Stimulated activated naive CD8-positive, alpha-beta T cell treated with anti-CD3 and anti-CD28 coated beads, Interleukin-15, amount 100 ng/mL, for 72 hours (primary cell): ENCODE results near the gene ZFP2.
"Not testable (repeated sequence)": the region's sequence is repeated elsewhere in the genome, so short reads cannot be mapped to it uniquely, and the experiment has no call there.

ENCODE experiments used
- ATAC-seq: fragments of 150-1000 bp; cut with Tn5 transposase; 2 replicates; pipeline ENCODE4 v1.10.0; 2021; ENCODE audit warnings: mild to moderate bottlenecking, moderate library complexity
- DNase-seq, 2 donors: peaks; one replicate each; pipeline ENCODE4 v3.0.0; 2021 to 2022
- H3K27ac Mint-ChIP-seq, 2 donors: one replicate each; pipeline ENCODE4 v1.8.0; 2022; ENCODE audit warnings: mild to moderate bottlenecking in 2 of 2, mixed read lengths in 2 of 2, moderate library complexity in 2 of 2
- H3K27me3 Mint-ChIP-seq: one replicate; pipeline ENCODE4 v1.8.0; 2022; ENCODE audit warnings: mixed read lengths
- H3K4me1 Mint-ChIP-seq: one replicate; pipeline ENCODE4 v1.8.0; 2022; ENCODE audit warnings: mild to moderate bottlenecking, mixed read lengths
- H3K4me3 Mint-ChIP-seq, 2 donors: one replicate each; pipeline ENCODE4 v1.8.0; 2022; ENCODE audit warnings: mild to moderate bottlenecking in 2 of 2, mixed read lengths in 2 of 2, moderate library complexity in 1 of 2
- H3K9me3 Mint-ChIP-seq, 2 donors: one replicate each; pipeline ENCODE4 v1.8.0; 2022; ENCODE audit warnings: mixed read lengths in 2 of 2

The ZFP2 gene

DNA sequence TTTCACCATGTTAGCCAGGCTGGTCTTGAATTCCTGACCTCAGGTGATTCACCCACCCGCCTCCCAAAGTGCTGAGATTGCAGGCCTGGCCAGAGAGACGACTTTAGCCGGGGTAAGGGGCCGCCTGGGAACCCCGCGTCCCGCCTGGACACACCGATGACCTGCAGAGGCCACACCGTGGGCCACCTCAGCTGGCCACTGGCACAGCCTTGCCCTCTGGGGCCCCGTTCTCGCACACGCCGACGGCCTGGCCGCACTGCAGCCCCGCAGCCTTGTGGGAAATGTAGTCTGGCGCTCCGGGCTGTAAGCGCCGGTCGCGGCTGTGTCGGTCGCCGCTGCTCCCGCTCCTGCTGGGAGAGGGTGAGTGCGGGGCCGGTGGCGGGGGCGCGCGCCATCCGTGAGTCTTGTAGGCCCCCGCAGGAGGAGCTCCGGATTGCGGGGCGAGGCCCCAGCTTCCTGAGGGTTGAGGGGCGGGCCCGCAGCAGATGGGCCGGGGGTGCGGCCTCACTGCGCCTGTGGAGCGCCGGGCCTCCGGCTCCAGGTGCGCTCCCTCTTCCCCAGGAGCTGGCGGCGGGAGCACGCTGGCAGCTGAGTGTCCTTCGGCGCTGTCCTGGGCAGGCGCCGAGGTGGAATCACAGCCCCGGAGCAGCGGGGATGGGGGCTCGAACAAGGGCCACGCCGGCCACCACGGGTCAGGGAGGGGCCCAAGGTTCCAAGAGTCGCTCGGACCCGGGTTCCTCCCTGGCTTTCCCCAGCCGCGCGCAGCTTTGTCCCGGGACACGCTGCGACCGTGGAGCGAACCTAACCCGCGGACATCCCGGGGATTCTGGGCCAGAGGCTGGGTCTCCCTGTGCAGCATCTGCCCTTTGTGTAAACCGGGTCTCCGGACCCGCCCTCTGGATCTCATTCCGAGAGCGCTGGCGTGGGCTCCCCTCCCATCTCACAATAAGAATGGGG is at the start of gene ZFP2:
ZFP2 (plus strand) TSS at position 299 of the 957 bp plus-strand sequence. CDS start 35,401 bp downstream, outside the sequence.
- peak within 1 kb of the TSS; percentile 81 to 85 for H3K4me3 Mint-ChIP-seq
- DNase-seq (peak; percentile 35 to 52), ATAC-seq (peak; percentile 91)
- no peaks in the 10 kb centered on the region for H3K27me3 Mint-ChIP-seq
- H3K9me3 Mint-ChIP-seq = peaks cover 21 to 29% of the 10 kb centered on the region in 2 donors
- H3K27ac Mint-ChIP-seq = peak within 1 kb of the TSS; percentile 34 to 76
- no peaks in the 10 kb centered on the region for H3K4me1 Mint-ChIP-seq

DNA sequence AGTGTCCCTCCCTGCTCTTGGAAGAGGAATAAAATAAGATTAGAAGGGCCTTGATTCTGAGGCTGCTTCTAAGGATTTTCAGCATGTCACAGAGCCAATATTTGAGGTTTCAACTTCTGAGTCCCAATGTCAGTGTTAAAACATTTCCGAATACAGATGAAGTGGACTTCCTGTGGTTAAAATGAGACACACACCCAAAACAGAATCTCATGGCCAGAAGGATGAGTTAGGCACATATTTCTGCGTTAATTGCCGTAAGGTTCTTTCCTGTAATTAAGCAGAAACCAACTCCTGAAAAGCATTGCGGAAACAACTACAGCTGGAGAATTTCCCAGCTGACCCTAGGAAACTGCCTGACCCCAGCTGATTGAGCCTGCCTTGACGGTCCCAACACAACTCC is 46.4 kb upstream of the ZFP2 start:
- no peak for ATAC-seq
- no peaks in the 10 kb centered on the region for H3K4me1 Mint-ChIP-seq
- peaks cover 37% of the 10 kb centered on the region for H3K27me3 Mint-ChIP-seq

DNA sequence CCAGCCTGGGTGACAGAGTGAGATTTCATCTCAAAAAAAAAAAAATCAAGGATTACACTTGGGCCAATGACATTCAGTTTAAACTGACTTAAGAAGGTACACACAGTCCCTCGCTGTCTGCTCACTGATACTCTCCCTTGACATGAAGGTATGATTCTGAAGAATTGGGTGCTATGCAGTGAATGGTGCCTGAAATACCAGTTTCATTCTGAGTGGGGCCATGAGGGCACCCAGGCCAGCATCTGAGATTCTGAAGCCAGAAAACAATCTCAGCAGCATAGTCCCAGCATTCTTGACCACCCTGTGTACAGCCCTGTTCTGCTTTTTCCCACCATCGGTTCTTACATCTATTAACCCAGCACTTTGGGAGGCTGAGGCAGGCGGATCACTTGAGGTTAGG is 43.8 kb upstream of the ZFP2 start:
- Mint-ChIP-seq H3K4me3 (no peak overlapping the region), H3K27me3 (peaks cover 46% of the 10 kb centered on the region), H3K4me1 (no peaks in the 10 kb centered on the region), H3K9me3 (peaks cover 0 to 5% of the 10 kb centered on the region in 2 donors), H3K27ac (no peak overlapping the region)
- DNase-seq (no peak), ATAC-seq (no peak)

More for the DNA sequence above, 46.4 kb upstream of the ZFP2 start:
- H3K9me3 Mint-ChIP-seq = peaks cover 0 to 5% of the 10 kb centered on the region in 2 donors
- no peak for DNase-seq
- no peak overlapping the region for H3K27ac Mint-ChIP-seq
- H3K4me3 Mint-ChIP-seq = no peak overlapping the region

DNA sequence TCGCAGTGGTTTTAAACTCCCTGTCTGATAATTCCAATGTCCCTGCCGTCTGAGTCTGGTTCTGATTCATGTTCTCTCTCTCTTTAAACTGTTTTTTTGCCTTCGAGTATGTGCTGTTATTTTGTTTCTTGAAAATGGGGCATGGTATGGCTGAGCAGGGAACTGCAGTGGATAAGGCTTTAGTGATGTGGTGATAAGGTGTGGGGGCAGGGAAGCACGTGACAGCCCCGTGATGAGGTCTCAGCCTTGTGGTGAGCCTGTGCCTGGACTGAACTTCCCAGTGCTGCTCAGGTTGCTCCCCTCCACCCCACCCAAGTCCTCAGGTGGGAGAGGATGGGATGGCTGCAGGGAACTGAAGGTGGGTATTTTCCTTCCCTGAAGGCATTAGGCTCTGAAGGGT is 41.4 kb upstream of the ZFP2 start:
- H3K27me3 Mint-ChIP-seq = peaks cover 35% of the 10 kb centered on the region
- no peak overlapping the region for H3K27ac Mint-ChIP-seq
- ATAC-seq (no peak), DNase-seq (no peak)
- no peak overlapping the region for H3K4me3 Mint-ChIP-seq
- peaks cover 0 to 5% of the 10 kb centered on the region in 2 donors for H3K9me3 Mint-ChIP-seq
- peaks cover 4% of the 10 kb centered on the region for H3K4me1 Mint-ChIP-seq

DNA sequence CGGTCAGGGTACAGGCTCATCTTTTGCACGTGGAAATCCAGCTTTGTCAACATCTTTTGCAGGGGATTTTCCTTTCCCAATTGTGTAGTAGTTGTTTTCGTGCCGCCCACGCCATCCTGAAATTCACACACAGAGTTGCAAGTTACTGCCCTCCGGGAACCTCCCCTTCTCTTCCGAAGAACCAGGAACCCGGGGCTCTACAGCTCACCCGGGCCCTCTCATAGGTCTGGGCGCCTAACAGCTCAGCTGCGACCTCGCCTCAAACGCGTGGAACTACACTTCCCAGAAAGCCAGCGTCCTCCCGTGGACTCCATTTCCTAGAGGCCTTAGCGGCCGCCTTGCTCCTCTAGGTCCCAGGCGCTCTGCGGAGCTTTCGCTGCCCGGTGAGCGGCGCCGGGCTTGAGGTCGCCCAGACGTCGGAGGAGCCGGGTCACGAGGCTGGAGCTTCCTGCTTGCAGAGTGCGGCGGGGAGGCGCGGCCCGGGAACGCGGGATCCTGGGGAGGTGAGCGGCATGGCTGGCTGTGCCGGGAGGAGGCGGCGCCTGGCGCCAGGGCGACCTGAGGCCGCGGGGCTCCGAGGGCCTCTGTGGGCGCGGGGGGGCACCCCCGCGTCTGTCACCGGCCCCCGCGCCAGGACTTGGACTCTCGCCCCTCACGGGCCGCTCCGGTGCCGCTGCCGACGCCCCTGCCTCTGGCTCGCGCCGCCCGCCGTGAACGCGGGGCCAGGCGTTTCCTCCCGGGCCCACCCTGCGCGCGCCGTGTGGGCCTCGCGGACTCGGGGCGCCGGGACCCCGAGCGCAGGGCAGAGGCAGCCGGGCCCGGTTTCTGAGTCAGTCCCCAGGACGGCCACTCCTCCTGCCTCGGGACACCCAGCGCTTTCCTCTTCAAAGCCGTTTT is 35.8 kb upstream of the ZFP2 start, which contains the start of gene ZNF354B:
ZNF354B (plus strand) TSS at position 329 of the 897 bp plus-strand sequence. CDS start 1,095 bp downstream, outside the sequence.
- Mint-ChIP-seq H3K4me1 (peaks cover 26% of the 10 kb centered on the region), H3K9me3 (no peaks in the 10 kb centered on the region), H3K27ac (peak within 1 kb of the TSS; percentile 91 to 92), H3K27me3 (peaks cover 4% of the 10 kb centered on the region), H3K4me3 (peak within 1 kb of the TSS; percentile 90 to 95)
- peak; percentile 82 to 89 for DNase-seq
- peak; percentile 98 for ATAC-seq

DNA sequence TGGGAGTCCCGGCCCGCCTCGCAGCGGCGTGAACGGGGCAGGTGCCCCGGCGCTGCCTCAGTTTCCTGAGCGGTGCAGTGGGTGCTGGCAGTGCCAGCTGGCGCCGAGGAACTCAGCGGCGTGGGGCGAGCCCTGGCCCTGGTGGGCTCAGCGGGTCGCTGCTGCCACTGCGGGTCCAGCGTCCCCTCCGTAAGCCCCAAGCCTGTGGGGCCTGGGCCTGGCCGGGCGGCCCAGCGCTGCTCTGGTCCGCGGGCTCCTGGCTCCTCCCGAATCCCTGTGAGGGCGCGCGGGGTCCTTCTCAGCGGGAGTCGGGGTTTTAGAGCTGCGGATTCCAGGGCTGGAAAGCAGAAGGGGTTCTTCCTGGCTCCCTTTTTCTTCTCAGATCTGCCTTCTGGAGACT is 35.1 kb upstream of the ZFP2 start:
- Mint-ChIP-seq H3K4me3 (peak overlapping the region in 1 of 2 donors; percentile 95), H3K4me1 (peaks cover 26% of the 10 kb centered on the region)
- not testable (repeated sequence) for H3K9me3 Mint-ChIP-seq, H3K27me3 Mint-ChIP-seq, DNase-seq, H3K27ac Mint-ChIP-seq
- ATAC-seq = peak; percentile 1

DNA sequence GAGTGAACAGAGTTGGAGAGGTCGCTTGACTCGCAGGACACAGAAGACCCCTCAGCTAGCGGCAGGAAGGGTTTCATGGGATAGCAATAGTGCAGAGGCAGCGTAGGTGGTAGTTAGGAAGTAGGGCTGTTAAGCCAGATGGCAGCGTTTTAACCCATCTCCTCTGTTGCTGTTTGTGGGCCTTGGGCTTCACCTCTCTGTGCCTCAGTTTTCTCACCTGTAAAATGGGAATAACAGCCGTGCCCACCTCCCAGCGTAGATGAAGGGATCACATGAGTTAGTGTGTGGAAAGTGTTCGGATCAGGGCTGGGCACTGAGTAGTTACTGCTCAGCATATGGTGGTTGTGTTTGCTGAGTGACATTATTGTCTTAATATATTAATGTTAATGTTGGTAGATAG is 34.1 kb upstream of the ZFP2 start:
- Mint-ChIP-seq H3K27me3 (no peaks in the 10 kb centered on the region), H3K4me3 (peak overlapping the region; percentile 61 to 71), H3K27ac (no peak overlapping the region), H3K9me3 (peaks cover 0 to 3% of the 10 kb centered on the region in 2 donors), H3K4me1 (peaks cover 26% of the 10 kb centered on the region)
- DNase-seq (no peak), ATAC-seq (no peak)

DNA sequence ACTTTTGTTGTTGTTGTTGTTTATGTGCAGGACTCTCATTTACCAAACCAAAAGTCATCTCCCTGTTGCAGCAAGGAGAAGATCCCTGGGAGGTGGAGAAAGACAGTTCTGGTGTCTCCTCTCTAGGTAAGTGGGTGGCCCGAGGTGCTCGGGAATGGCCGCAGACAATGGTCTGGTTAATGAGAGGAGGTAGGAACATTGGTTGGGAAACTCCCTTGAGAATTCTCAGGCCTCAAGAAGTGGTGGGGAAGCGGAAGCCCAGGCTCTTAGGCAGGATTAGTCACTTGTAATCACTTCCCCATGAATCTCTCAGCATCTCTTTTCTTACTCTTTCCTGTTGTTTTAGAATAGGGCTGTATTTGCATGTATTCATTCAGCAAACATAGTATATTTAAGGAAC is 28.8 kb upstream of the ZFP2 start:
- peaks cover 22 to 34% of the 10 kb centered on the region in 2 donors for H3K9me3 Mint-ChIP-seq
- ATAC-seq (peak; percentile 40), DNase-seq (no peak)
- no peak overlapping the region for H3K4me3 Mint-ChIP-seq
- peaks cover 6% of the 10 kb centered on the region for H3K4me1 Mint-ChIP-seq
- no peak overlapping the region for H3K27ac Mint-ChIP-seq
- H3K27me3 Mint-ChIP-seq = no peaks in the 10 kb centered on the region

DNA sequence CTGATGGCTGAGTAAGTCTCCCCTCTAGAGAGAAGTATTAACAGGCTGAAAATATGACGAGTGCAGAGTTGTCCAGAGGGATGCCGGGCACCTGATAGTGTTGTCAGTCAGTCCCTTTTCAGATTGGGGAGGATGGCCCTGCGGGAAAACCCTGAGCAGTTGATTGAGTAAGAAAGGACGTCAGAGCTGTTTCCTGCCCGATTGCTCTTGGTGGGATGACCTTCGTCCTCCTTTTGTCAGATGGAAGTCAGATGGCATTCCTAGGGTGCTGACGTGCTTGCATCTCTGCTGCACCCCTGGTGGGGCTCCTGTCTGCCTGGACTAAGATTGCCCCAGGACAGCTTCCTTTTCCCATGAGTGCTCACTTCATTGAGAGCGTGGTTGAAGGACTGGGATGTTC is 26.1 kb upstream of the ZFP2 start:
- H3K27ac Mint-ChIP-seq = no peak overlapping the region
- H3K4me3 Mint-ChIP-seq = no peak overlapping the region
- ATAC-seq (no peak), DNase-seq (no peak)
- H3K27me3 Mint-ChIP-seq = no peaks in the 10 kb centered on the region
- H3K9me3 Mint-ChIP-seq = peaks cover 39 to 61% of the 10 kb centered on the region in 2 donors
- H3K4me1 Mint-ChIP-seq = no peaks in the 10 kb centered on the region

DNA sequence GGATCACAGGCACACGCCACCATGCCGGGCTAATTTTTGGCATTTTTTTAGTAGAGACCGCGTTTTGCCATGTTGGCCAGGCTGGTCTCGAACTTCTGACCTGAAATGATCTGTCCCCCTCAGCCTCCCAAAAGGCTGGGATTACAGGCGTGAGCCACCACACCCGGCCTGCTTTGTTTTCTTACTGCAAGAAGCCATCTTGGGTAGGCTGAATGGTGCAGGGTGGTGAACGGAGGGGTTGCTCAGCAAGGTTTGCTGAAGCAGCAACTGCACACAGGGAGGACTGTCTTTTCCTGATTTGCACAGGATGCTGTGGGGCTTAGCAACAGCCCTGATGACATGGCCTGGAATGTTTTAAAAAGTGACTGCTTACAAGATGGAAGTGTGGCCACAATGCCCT is 25.3 kb upstream of the ZFP2 start:
- DNase-seq (no peak), ATAC-seq (no peak)
- Mint-ChIP-seq H3K27ac (no peak overlapping the region), H3K4me1 (no peaks in the 10 kb centered on the region), H3K27me3 (no peaks in the 10 kb centered on the region), H3K9me3 (peaks cover 48 to 69% of the 10 kb centered on the region in 2 donors), H3K4me3 (no peak overlapping the region)

DNA sequence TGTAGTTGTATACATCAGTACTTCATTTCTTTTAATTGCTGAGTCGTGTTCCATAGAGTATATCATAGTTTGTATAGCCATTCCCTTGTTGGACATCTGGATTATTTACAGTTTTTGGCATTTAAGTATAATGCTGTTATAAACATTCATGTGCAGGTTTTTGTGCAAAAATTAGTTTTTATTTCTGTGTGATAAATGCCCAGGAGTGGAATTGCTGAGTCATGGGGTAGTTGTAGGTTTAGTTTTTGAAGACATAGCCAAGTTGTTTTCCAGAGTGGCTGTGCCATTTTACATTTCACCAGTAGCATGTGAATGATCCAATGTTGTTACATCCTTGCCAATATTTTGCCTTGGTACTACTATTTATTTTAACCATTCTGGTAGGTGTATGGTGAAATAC is 23.4 kb upstream of the ZFP2 start:
- no peak for ATAC-seq
- Mint-ChIP-seq H3K27ac (no peak overlapping the region), H3K9me3 (peaks cover 61 to 78% of the 10 kb centered on the region in 2 donors), H3K4me3 (no peak overlapping the region), H3K4me1 (no peaks in the 10 kb centered on the region), H3K27me3 (no peaks in the 10 kb centered on the region)
- DNase-seq = no peak

DNA sequence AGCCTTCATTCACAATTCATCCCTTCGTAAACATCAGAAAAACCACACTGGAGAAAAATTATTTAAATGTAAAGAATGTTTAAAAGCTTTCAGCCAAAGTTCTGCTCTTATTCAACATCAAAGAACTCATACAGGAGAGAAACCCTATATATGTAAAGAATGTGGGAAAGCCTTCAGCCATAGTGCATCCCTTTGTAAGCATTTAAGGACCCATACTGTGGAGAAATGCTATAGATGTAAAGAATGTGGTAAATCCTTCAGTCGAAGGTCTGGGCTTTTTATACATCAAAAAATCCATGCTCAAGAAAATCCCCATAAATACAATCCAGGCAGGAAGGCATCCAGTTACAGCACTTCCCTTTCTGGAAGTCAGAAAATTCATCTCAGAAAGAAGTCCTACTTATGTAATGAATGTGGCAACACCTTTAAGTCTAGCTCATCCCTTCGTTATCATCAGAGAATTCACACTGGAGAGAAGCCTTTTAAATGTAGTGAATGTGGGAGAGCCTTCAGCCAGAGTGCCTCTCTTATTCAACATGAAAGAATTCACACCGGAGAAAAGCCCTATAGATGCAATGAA is 12.5 kb upstream of the ZFP2 start:
- not testable (repeated sequence) for H3K27me3 Mint-ChIP-seq, ATAC-seq, H3K27ac Mint-ChIP-seq, DNase-seq, H3K4me3 Mint-ChIP-seq, H3K4me1 Mint-ChIP-seq
- H3K9me3 Mint-ChIP-seq = peaks cover 45 to 52% of the 10 kb centered on the region in 2 donors

DNA sequence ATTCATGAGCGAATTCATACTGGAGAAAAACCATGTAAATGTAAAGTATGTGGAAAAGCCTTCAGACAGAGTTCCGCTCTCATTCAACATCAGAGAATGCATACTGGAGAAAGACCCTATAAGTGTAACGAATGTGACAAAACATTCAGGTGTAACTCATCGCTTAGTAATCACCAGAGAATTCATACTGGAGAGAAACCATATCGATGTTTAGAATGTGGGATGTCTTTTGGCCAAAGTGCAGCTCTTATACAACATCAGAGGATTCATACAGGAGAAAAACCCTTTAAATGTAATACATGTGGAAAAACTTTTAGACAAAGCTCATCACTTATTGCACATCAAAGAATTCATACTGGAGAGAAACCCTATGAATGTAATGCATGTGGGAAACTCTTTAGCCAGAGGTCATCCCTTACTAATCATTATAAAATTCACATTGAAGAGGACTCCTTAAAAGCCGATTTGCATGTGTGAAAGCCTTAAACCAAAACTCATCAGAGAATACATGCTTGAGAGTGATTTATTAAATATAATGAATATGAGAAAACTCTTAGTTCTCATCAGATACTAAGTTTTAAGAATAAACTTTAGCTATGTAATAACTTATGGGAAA is 11.8 kb upstream of the ZFP2 start:
- Mint-ChIP-seq H3K9me3 (peaks cover 50 to 57% of the 10 kb centered on the region in 2 donors), H3K27ac (no peak overlapping the region), H3K4me3 (no peak overlapping the region), H3K27me3 (no peaks in the 10 kb centered on the region), H3K4me1 (no peaks in the 10 kb centered on the region)
- no peak for DNase-seq
- no peak for ATAC-seq

DNA sequence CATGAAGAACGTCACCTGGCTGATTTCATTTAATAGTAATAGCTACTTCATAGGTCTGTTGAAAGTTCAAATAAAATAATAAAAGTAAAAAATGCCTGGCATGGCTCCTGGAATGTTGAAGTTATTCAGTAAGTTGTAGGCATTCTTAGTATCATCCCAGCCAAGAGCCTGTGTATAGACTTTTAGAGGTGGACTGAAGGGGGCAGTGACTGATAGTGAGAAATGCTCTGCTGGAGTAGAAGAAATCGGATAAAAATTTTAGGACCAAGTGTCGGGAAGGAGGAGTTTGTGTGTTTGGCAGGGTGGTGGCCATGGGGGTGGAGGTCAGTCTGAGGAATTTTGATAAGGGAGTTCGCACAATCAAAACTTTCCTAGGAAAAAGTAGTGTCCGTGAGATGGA is 3.6 kb downstream of the ZFP2 start:
- H3K27me3 Mint-ChIP-seq = no peaks in the 10 kb centered on the region
- no peak overlapping the region for H3K27ac Mint-ChIP-seq
- peaks cover 29 to 34% of the 10 kb centered on the region in 2 donors for H3K9me3 Mint-ChIP-seq
- no peaks in the 10 kb centered on the region for H3K4me1 Mint-ChIP-seq
- ATAC-seq = no peak
- no peak overlapping the region for H3K4me3 Mint-ChIP-seq
- DNase-seq = no peak

DNA sequence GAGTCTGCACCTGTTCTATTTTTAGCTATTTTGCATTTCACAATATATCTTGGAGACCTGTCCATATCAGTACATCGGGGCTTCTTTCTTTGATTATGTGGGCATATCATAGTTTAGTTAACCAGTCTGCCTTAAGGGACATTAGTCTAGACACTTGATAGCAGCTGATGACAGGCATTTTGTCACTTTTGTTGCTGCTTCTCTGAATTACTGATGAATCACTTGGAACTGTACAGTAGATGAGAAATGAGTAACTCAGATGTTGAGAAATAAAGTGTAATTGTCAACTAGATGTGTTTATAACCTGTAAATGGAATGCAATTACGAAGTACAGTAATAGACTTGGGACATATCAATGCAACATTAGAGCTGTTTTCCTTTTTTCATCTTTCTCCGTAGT is 7.1 kb downstream of the ZFP2 start:
- Mint-ChIP-seq H3K4me1 (no peaks in the 10 kb centered on the region), H3K27ac (no peak overlapping the region), H3K27me3 (no peaks in the 10 kb centered on the region), H3K4me3 (no peak overlapping the region), H3K9me3 (peaks cover 21 to 40% of the 10 kb centered on the region in 2 donors)
- DNase-seq (no peak), ATAC-seq (no peak)
